H1 (cell line): Measurements from ENCODE around the gene FGF1. TPM values are rescaled to one million over a fixed set of nuclear protein-coding genes. Genes with fewer than 3 reads are reported as not detected.

ENCODE experiments used
- YY1 ChIP-seq: IDR thresholded peaks from 2 replicates; pipeline ENCODE4 v1.6.1; 2011; ENCODE audit warnings: low read depth, mild to moderate bottlenecking, low read length
- polyA plus RNA-seq, 7 experiments: library from polyadenylated mRNA; depleted of rRNA in 3 of 7; stranded (reverse) in 5 of 7; unstranded in 2 of 7; fragments of >200 nt in 5 of 7; fragments of 200-250 nt in 2 of 7; gene quantifications; 1 replicate in 5 of 7; 2 replicates in 1 of 7; 4 replicates in 1 of 7; pipeline versions ENCODE4 v1.2.1 to v1.2.3, GENCODE V29; 2011 to 2013; ENCODE audit warnings: missing spikeins in 2 of 7, mixed read lengths in 2 of 7
- total RNA-seq: library from RNA; stranded (reverse); fragmentation: NEBNext Ultra II Directional; extraction: Animal tissue kit (Norgen Biotek cat#: 25700); gene quantifications from 2 replicates; pipeline ENCODE4 v1.2.1, GENCODE V29; 2021
- TF ChIP-seq, protein P1 (sequence below): fragments of 300-600 bp; sonication (generic); IDR thresholded peaks from 2 replicates; pipeline ENCODE4 v1.7.1; 2012; ENCODE audit warnings: low read length, moderate library complexity, mild to moderate bottlenecking, inconsistent platforms; ENCODE audit not compliant: insufficient replicate concordance

Gene FGF1
- total and polyA plus RNA-seq, 2 of the 8 experiments (the other 6 are each of a cell fraction or from before 2014, with no cell fraction given) = 0.30 to 0.50 TPM

DNA sequence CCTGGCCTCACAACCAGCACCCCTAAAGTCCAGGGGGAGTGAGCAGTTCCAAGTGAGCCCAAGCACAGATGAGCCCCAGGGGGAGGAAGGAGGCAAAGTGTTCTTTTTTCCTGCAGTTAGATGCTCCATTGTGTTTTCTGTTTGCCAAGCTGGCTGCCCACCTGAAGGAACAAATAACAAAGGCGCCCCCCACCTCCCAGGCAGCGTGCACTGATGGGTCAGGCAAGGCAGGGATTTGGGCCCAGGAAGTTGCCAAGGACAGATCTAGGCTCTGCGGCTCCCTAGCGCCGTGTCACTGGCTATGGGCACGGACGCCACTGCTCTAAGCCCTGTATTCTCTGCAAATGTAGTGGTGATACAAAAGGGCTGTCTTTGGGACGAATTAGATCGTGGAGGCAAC is 21.8 kb downstream of the FGF1 start (continued):
- TF ChIP-seq, protein P1, sequence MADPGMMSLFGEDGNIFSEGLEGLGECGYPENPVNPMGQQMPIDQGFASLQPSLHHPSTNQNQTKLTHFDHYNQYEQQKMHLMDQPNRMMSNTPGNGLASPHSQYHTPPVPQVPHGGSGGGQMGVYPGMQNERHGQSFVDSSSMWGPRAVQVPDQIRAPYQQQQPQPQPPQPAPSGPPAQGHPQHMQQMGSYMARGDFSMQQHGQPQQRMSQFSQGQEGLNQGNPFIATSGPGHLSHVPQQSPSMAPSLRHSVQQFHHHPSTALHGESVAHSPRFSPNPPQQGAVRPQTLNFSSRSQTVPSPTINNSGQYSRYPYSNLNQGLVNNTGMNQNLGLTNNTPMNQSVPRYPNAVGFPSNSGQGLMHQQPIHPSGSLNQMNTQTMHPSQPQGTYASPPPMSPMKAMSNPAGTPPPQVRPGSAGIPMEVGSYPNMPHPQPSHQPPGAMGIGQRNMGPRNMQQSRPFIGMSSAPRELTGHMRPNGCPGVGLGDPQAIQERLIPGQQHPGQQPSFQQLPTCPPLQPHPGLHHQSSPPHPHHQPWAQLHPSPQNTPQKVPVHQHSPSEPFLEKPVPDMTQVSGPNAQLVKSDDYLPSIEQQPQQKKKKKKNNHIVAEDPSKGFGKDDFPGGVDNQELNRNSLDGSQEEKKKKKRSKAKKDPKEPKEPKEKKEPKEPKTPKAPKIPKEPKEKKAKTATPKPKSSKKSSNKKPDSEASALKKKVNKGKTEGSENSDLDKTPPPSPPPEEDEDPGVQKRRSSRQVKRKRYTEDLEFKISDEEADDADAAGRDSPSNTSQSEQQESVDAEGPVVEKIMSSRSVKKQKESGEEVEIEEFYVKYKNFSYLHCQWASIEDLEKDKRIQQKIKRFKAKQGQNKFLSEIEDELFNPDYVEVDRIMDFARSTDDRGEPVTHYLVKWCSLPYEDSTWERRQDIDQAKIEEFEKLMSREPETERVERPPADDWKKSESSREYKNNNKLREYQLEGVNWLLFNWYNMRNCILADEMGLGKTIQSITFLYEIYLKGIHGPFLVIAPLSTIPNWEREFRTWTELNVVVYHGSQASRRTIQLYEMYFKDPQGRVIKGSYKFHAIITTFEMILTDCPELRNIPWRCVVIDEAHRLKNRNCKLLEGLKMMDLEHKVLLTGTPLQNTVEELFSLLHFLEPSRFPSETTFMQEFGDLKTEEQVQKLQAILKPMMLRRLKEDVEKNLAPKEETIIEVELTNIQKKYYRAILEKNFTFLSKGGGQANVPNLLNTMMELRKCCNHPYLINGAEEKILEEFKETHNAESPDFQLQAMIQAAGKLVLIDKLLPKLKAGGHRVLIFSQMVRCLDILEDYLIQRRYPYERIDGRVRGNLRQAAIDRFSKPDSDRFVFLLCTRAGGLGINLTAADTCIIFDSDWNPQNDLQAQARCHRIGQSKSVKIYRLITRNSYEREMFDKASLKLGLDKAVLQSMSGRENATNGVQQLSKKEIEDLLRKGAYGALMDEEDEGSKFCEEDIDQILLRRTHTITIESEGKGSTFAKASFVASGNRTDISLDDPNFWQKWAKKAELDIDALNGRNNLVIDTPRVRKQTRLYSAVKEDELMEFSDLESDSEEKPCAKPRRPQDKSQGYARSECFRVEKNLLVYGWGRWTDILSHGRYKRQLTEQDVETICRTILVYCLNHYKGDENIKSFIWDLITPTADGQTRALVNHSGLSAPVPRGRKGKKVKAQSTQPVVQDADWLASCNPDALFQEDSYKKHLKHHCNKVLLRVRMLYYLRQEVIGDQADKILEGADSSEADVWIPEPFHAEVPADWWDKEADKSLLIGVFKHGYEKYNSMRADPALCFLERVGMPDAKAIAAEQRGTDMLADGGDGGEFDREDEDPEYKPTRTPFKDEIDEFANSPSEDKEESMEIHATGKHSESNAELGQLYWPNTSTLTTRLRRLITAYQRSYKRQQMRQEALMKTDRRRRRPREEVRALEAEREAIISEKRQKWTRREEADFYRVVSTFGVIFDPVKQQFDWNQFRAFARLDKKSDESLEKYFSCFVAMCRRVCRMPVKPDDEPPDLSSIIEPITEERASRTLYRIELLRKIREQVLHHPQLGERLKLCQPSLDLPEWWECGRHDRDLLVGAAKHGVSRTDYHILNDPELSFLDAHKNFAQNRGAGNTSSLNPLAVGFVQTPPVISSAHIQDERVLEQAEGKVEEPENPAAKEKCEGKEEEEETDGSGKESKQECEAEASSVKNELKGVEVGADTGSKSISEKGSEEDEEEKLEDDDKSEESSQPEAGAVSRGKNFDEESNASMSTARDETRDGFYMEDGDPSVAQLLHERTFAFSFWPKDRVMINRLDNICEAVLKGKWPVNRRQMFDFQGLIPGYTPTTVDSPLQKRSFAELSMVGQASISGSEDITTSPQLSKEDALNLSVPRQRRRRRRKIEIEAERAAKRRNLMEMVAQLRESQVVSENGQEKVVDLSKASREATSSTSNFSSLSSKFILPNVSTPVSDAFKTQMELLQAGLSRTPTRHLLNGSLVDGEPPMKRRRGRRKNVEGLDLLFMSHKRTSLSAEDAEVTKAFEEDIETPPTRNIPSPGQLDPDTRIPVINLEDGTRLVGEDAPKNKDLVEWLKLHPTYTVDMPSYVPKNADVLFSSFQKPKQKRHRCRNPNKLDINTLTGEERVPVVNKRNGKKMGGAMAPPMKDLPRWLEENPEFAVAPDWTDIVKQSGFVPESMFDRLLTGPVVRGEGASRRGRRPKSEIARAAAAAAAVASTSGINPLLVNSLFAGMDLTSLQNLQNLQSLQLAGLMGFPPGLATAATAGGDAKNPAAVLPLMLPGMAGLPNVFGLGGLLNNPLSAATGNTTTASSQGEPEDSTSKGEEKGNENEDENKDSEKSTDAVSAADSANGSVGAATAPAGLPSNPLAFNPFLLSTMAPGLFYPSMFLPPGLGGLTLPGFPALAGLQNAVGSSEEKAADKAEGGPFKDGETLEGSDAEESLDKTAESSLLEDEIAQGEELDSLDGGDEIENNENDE = no peak
- no peak for TF ChIP-seq YY1
